Measurements from ENCODE around the gene SELE. TPM values are rescaled to one million over a fixed set of nuclear protein-coding genes. Genes with fewer than 3 reads are reported as not detected.

Gene SELE
- polyA plus RNA-seq (not detected in 2 replicates), polyA minus RNA-seq (not detected in 2 replicates)

GRCh38 chr1:169733924-169734323 lies at the start of gene SELE:
SELE (minus strand) TSS chr1:169734079; CDS start chr1:169733612, 467 bp downstream.
- Histone ChIP-seq H3F3A (ENCODE audit: insufficient read depth, low read length, poor library complexity, severe bottlenecking) (no peaks in the 10 kb centered on the region), H3K4me3 (ENCODE audit: low read length) (no peak within 1 kb of the TSS), H3K9me3 (ENCODE audit: low read length) (no peaks in the 10 kb centered on the region), H3K9ac (ENCODE audit: low read length) (no peak within 1 kb of the TSS), H3K27ac (ENCODE audit: low read length) (no peak within 1 kb of the TSS), H3K79me2 (replicated peaks; ENCODE audit: insufficient read depth, low read length) (no peaks in the 10 kb centered on the region), H4K20me1 (ENCODE audit: insufficient read depth) (no peaks in the 10 kb centered on the region), H3K36me3 (ENCODE audit: insufficient read depth, low read length) (no peaks in the 10 kb centered on the region), H3K4me2 (ENCODE audit: low read length) (no peak within 1 kb of the TSS), H3K27me3 (ENCODE audit: insufficient read depth, low read depth, low read length) (no peaks in the 10 kb centered on the region), H3K9me2 (ENCODE audit: insufficient read depth, low read length) (no peaks in the 10 kb centered on the region), H2AFZ (ENCODE audit: low read depth, low read length) (no peak within 1 kb of the TSS)
- TF ChIP-seq EP300 (conservative IDR thresholded peaks at IDR 0.05; ENCODE audit: poor library complexity, severe bottlenecking) (no peak), POLR2AphosphoS5 (IDR thresholded peaks at IDR 0.05) (no peak), CTCF (IDR thresholded peaks at IDR 0.05; ENCODE audit: poor library complexity, severe bottlenecking) (no peak), SMC3 (conservative IDR thresholded peaks at IDR 0.05; ENCODE audit: poor library complexity) (no peak), EZH2 (IDR thresholded peaks at IDR 0.05; ENCODE audit: borderline replicate concordance, insufficient read depth, low read length, poor library complexity, severe bottlenecking) (no peak), MXI1 (conservative IDR thresholded peaks at IDR 0.05; ENCODE audit: poor library complexity, severe bottlenecking) (no peak), TAF1 (IDR thresholded peaks at IDR 0.05; ENCODE audit: low read depth) (no peak), RAD21 (conservative IDR thresholded peaks at IDR 0.05) (no peak), REST (IDR thresholded peaks at IDR 0.05; ENCODE audit: borderline replicate concordance) (no peak)

GRCh38 chr1:169782596-169782995 lies 48.7 kb upstream of the SELE start:
- H3K9me3 ChIP-seq (ENCODE audit: low read length) = no peaks in the 10 kb centered on the region
- no peak overlapping the region for H3K9ac ChIP-seq (ENCODE audit: low read length)
- H3K27ac ChIP-seq (ENCODE audit: low read length) = no peak overlapping the region
- no peak overlapping the region for H2AFZ ChIP-seq (ENCODE audit: low read depth, low read length)
- no peak overlapping the region for H3K4me3 ChIP-seq (ENCODE audit: low read length)
- no peaks in the 10 kb centered on the region for H4K20me1 ChIP-seq (ENCODE audit: insufficient read depth)
- no peaks in the 10 kb centered on the region for H3K9me2 ChIP-seq (ENCODE audit: insufficient read depth, low read length)
- H3K79me2 ChIP-seq (replicated peaks; ENCODE audit: insufficient read depth, low read length) = no peaks in the 10 kb centered on the region
- H3F3A ChIP-seq (ENCODE audit: insufficient read depth, low read length, poor library complexity, severe bottlenecking) = no peaks in the 10 kb centered on the region
- TF ChIP-seq CTCF (IDR thresholded peaks at IDR 0.05; ENCODE audit: poor library complexity, severe bottlenecking) = no peak
- TF ChIP-seq POLR2AphosphoS5 (IDR thresholded peaks at IDR 0.05) = no peak
- no peak for TF ChIP-seq TAF1 (IDR thresholded peaks at IDR 0.05; ENCODE audit: low read depth)
- no peak for TF ChIP-seq EZH2 (IDR thresholded peaks at IDR 0.05; ENCODE audit: borderline replicate concordance, insufficient read depth, low read length, poor library complexity, severe bottlenecking)
- no peaks in the 10 kb centered on the region for H3K27me3 ChIP-seq (ENCODE audit: insufficient read depth, low read depth, low read length)
- H3K4me2 ChIP-seq (ENCODE audit: low read length) = no peak overlapping the region
- no peaks in the 10 kb centered on the region for H3K36me3 ChIP-seq (ENCODE audit: insufficient read depth, low read length)
